Measurements from ENCODE around the gene LIN28B. TPM values are rescaled to one million over a fixed set of nuclear protein-coding genes. Genes with fewer than 3 reads are reported as not detected.

The LIN28B gene
- polyA plus RNA-seq, 1 donor from 2014 or later = not detected

DNA sequence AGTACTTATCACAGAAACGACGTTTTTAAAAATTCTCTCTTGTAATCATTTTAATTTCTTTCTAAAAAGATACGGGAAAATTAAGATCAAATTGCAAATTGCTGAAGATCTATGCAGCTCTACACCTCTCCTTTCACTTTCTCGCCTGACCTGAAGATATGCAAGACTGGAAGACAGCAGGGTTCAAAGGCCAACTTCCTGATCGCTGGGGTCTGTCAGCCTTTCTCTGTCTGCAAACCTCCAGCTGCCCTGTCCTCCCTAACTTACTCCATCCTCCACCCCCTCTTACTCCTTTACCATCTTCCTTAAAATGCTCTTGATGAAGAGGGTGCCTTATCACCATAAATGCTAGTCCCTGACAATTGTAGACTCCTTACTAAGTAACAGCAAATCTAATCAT, 159.2 kb downstream of the LIN28B start:
- Mint-ChIP-seq H3K4me3 (no peak overlapping the region), H3K36me3 (no peaks in the 10 kb centered on the region), H3K9me3 (no peaks in the 10 kb centered on the region), H3K4me1 (no peaks in the 10 kb centered on the region), H3K27ac (no peak overlapping the region), H3K27me3 (peaks cover 7% of the 10 kb centered on the region)

DNA sequence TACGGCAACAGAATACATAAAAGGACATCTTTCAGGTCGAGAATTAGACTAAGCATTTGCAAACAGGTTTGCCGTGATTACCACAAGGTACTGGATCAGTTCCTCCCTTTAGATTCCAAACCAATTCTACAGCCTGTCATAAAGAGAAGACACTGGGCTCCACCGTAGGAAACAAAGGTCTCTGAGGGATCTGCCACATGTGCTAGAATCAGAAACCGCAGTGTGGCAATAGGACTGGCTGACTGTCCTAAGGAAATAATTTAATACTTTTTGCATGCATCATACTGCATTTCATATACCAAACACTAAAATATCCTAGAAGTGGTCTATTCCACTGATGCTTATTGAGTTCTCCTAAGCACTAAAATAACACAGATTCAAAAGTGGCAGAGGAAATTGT, 163.7 kb downstream of the LIN28B start:
- Mint-ChIP-seq H3K4me3 (no peak overlapping the region), H3K27me3 (peaks cover 5% of the 10 kb centered on the region), H3K9me3 (no peaks in the 10 kb centered on the region), H3K36me3 (no peaks in the 10 kb centered on the region), H3K4me1 (no peaks in the 10 kb centered on the region), H3K27ac (no peak overlapping the region)

DNA sequence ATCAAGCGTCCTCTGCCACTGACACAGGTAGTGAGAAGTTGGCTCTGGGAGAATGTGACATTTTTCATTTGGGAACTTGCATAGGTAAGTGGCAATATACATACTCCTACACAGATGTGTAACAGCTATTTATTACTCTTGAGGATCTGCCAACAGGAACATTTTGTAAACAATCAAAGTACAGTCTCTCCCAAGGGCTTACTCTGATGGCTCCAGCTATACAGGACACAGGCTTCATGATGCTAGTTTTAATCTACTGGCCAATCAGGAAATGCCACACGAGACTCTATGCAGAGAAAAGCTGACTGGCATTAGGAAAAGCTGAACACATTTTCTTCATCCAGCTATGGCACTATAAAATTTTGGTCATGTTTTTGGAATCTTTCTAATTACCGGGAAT, 165.1 kb downstream of the LIN28B start:
- Mint-ChIP-seq H3K4me3 (no peak overlapping the region), H3K36me3 (no peaks in the 10 kb centered on the region), H3K27me3 (no peaks in the 10 kb centered on the region), H3K9me3 (no peaks in the 10 kb centered on the region), H3K4me1 (no peaks in the 10 kb centered on the region), H3K27ac (no peak overlapping the region)

DNA sequence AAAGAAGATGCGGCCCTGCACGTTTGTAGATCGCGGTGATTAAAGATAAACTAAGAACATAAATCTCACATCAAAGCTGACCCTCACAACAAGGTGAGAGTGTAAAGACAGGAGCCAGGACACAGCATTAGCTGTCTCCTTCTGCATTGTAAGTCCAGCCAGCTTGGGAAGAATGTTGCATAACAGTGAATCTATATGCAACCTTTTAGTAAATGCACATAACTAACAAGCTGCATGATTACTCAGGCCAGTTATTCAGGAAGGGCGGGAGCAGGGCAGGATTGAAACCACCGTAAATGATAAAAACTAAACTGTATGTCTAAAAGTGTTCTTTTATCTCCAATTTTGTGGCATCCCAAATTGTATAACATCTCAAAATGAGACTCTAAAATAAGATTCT, 165.8 kb downstream of the LIN28B start:
- H3K27me3 Mint-ChIP-seq = no peaks in the 10 kb centered on the region
- no peaks in the 10 kb centered on the region for H3K4me1 Mint-ChIP-seq
- H3K27ac Mint-ChIP-seq = no peak overlapping the region
- no peaks in the 10 kb centered on the region for H3K9me3 Mint-ChIP-seq
- no peak overlapping the region for H3K4me3 Mint-ChIP-seq
- no peaks in the 10 kb centered on the region for H3K36me3 Mint-ChIP-seq

Other genes starting within 250 kb of the LIN28B start
- gene HACE1, start 97.2 kb upstream of the LIN28B start, polyA plus RNA-seq = 6.9 TPM
- not detected for gene POPDC3, start 222.9 kb downstream of the LIN28B start, polyA plus RNA-seq